ENCODE data around the gene PNPLA1.

- no peak for TF ChIP-seq ZNF274 (IDR thresholded peaks at IDR 0.05; ENCODE audit: low read depth, low read length)
- no peak for TF ChIP-seq SUZ12 (IDR thresholded peaks at IDR 0.05; ENCODE audit: extremely low read depth, insufficient read depth, insufficient read length)
Measured at GRCh38 chr6:36319436-36319762, 49.5 kb downstream of the PNPLA1 start.

All from NT2/D1 (cell line).